Astrocyte of the hippocampus (primary cell): ENCODE results near the gene MYO9B.

ENCODE experiments used
- DNase-seq: peaks from one replicate; pipeline ENCODE4 v3.0.0; 2011; ENCODE audit warnings: low read depth, low spot score

Gene MYO9B

DNA sequence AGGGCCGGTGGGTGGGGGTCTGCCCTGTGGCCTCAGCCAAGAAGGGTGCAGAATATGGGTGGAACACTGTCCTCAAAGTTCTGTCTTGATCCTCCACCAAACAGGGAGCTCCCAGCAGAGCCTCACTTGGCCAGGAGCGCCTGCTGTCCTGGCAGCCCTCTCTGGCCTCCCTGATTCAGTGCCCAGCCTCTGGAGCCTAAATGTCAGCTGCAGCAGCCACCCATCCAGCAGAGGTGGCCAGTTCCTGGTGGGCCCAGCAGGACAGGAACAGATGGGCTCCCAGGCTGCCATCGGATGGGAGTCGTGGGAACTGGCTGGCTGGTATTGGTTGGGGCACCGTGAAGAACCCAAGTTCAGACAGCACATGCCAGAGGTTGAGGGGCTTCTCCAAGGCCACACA is 137.8 kb downstream of the MYO9B start:
- DNase-seq: no peak

DNA sequence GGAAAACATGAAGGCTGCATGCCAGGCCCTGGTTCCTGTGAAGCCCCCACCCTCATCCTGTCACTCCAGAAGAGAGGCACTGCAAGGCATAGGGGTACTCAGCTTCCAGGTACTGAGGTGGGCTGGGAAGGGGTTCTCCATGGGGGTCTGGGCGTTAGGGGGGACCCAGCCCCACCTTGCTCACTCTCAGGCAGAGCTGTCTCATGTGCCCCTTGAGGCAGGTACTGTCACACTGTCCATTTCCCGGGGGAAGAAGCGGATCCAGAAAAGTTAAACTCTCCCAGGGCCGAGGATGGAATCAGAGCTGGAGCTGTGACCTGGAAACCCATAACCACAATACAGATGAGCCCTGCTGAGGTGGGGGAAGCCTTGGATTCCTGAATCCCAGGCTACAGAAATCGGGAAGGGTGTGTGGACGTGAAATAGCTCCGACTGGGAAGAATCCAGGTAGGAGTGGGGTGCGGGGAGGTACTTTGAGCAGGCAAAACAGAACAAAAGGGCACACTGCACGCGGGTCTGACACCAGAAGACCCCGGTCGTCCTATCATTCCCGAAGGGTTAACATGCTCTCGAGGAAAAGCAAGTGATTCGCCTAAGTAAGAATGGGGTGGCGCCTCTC is 139.0 kb downstream of the MYO9B start:
- DNase-seq: peak; percentile 24

DNA sequence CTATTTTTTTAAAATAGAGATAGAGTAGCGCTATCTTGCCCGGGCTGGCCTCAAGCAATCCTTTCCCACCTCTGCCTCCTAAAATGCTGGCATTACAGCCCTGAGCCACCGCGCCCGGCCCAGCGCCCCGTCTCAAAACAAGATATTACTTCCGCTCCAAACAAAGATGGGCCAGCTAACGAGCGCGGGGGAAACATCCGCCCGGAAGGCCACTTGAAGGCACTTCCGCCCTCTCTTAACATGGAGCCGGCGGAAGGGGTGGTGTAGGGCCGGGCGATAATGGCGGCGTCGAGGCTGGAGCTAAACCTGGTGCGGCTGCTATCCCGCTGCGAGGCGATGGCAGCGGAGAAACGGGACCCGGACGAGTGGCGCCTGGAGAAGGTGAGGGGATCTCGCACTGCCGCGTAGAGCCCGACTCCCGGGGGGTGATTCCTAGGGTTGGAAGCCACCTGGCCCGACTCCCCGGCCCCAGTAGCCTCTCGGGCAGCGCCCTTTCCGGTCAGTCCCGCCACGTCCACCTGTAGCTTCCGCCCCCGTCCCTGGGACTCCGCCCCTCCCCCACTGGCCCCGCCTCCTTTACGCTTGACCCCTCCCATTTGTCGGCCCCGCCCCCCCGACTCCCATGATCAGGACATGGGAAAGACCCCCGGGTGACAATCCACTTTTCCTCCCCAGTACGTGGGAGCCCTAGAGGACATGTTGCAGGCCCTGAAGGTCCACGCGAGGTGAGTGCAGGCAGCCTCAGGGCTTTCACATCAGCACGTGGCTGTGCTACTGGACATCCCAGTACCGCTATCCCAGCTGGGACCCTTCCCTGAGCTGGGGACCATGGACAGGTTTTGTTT is 139.8 kb downstream of the MYO9B start, which contains the start of gene USE1:
USE1 (plus strand) TSS at position 231 of the 845 bp plus-strand sequence; CDS start at position 280, 49 bp downstream.
- DNase-seq: peak; percentile 95

DNA sequence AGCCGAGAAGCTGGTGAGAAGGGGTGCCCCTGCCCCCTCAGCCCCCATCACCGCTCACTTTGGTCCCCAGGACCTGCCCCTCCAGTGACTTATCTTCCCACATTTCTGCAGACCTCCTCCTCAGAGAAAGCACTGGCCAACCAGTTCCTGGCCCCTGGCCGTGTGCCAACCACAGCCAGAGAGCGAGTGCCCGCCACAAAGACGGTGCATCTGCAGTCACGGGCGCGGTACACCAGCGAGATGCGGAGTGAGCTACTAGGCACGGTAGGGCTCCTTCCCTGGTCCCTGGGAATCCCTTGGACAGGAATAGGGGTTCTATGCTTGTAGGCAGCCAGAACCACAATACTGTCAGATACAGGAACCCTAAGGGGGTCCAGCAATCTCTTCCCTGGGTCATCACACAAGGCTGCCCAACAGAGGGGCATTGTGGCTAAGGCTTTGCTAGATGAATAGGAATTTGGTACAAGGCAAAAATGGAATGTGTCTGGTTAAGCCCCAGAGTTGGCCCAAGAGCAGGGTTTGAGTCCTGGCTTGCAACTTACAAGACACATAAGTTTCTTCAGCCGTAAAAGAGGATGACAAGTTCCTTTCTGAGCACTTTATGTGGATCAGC is 140.6 kb downstream of the MYO9B start:
- DNase-seq: no peak

- DNase-seq: no peak
These were observed 143.7 kb downstream of the MYO9B start for GRCh38 chr19:17219286-17219685.

DNA sequence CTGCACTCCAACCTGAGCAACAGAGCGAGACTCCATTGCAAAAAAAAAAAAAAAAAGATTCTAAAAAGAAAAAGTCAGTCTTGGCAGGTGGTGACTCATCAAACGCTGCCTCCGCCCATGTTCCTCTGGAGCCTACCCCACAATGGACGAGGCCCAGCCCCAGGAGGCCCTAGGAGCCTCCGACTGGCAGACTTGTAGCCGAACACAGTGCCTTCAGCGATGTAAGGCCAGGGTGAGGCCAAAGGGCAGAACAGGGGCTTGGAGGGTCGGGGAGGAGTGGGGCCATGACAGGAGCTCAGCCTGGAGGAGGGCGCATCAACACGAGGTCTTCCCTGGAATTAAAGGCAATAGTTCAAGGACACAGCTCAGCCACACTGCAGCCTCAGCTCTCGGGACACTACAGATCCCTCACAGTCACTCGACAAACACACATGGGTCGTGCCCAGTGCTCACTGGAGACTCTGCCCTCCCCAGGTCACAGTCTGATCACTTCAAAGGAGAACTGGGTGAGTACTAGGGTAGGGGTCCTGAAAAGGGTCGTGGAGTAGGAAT is 144.7 kb downstream of the MYO9B start:
- peak; percentile 83 for DNase-seq

- DNase-seq: no peak
These were observed 149.5 kb downstream of the MYO9B start for GRCh38 chr19:17225053-17225452.

DNA sequence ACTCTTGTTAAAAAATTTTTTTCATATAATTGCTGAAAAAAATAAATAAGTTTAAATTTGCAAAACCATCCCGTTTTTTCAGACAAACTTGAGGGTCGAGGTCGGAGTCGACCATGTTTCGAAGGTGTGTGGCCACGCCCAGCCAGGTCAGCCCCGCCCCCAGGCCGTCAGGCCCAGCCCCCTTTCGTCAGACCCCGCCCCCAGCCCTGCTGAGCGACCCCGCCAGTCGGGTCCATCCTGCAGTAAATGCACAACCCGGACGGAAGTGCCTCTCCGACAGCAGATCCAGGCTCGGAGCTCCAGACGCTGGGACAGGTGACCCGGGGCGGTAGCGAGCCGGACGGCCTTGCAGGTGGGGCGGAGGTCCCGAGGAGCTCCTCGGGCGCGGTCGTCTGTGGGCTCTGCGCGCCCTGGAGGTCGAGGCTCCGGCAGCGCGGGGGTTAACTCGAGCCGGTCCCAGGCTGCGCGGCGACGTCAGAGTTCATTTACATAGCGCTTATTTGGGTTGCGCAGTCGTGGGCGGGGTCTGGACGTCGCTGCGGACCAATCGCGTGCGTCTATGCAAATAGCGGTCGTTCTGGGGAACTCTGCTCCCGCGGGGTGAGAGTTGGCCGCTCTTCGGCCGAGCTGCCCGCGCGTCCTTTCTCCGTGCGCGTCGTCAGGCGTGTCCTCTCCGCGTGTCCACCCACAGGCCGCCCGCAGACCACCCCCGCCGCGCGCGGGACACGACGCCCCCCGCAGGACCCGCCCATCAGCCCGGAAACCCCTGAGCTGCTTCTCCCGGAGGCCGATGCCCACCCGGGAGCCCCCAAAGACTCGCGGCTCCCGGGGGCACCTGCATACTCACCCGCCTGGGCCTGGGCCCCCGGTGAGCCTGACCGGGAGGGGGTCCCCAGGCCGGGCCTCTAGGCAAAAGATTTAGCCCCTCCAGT is 150.7 kb downstream of the MYO9B start, which contains the start of gene OCEL1:
OCEL1 (plus strand) TSS at position 225 of the 932 bp plus-strand sequence; CDS start at position 247, 22 bp downstream.
- DNase-seq: peak; percentile 99

DNA sequence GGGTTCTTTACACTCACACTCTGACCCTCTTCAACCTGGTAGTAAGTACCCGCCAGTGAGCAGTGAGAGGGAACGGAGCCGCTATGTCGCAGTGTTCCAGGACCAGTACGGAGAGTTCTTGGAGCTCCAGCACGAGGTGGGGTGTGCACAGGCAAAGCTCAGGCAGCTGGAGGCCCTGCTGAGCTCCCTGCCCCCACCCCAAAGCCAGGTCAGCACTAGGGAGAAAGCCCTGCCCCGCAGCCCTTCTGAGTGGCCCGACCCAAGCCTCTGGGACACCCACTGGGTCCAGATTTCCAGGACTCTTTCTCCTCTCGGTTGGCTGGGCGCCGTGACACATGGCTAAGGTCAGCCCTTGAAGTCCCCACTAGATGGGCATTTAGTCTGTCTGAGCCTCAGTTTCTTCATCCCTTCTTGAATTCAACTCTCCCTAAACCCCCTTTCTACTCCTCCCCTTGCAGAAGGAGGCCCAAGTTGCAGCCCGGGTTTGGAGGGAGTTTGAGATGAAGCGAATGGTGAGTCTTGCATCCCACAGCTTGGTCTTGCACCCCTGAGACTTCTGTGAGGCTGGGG is 152.3 kb downstream of the MYO9B start:
- DNase-seq: no peak

GRCh38 chr19:17229890-17230289 is 154.3 kb downstream of the MYO9B start:
- no peak for DNase-seq

DNA sequence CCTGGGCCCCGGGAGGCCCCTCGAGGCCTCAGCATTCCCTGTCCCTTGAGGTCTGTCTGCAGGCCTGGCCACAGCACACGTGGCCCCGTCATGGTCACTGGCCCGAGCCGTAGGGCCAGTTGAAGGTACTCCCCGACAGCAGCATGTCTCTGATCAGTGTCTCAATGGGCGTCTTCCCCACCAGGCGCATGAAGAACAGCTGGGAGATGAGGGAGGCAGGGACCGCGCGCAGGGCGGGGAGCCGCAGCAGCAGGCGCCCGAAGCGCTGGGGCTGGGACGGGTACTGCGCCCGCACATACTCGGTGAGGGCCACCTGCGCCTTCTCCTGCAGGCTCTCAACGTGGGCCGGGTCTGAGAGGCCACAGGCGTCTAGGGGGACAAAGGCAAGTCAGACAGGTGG is 156.7 kb downstream of the MYO9B start:
- no peak for DNase-seq

DNA sequence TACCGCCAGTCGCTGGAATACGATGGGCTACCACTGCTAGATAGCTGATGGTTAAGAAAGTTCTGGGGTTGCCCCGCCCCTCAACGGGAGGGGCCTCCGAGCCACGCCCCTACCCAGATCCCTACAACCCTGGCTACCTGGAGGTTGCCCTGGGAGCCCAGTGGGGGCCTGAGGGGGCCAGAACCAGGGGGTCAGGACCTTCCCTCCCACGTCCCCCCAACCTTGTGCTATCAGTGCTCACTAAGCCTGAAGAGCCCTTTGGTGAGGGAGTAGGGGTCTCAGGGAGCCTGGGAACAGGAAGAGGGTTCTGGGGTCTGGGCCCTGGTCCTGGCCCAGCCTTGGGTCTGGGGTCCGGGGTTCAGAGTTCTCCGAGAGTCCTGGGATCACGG is 159.3 kb downstream of the MYO9B start:
- DNase-seq: peak; percentile 62

GRCh38 chr19:17235300-17235970 is 159.9 kb downstream of the MYO9B start:
- DNase-seq: peak; percentile 91

- DNase-seq: no peak
These were observed 160.6 kb downstream of the MYO9B start for GRCh38 chr19:17235971-17236777.

- DNase-seq: no peak
These were observed 161.4 kb downstream of the MYO9B start for GRCh38 chr19:17236811-17237543.

- no peak for DNase-seq
These were observed 162.4 kb downstream of the MYO9B start for GRCh38 chr19:17237747-17238706.

- no peak for DNase-seq
These were observed 164.6 kb downstream of the MYO9B start for GRCh38 chr19:17240062-17240752.
